Heart right ventricle (tissue), 16 donors: ENCODE measurements around the gene CREB3L4. TPM values are rescaled to one million over a fixed set of nuclear protein-coding genes. Genes with fewer than 3 reads are reported as not detected.
A peak's percentile ranks its signal among the peaks of the same experiment; 100 is the strongest.

ENCODE experiments used
- ATAC-seq, 8 donors: fragments of 200-7000 bp; cut with Tn5 transposase; one replicate each; pipeline ENCODE4 v1.9.1; 2020; ENCODE audit warnings: mild to moderate bottlenecking in 8 of 8, moderate library complexity in 8 of 8, moderate number of reproducible peaks in 1 of 8
- DNase-seq, 2 donors: peaks; one replicate each; pipeline ENCODE4 v3.0.0-alpha.2; 2020
- H3K27ac ChIP-seq, 10 donors: fragments of 200-600 bp; sonication (generic) in 2 of 10; one replicate each; pipeline versions ENCODE4 v1.5.0 to v1.8.0; 2020 to 2022; ENCODE audit warnings: mild to moderate bottlenecking in 3 of 10
- H3K27me3 ChIP-seq, 7 donors: fragments of 200-600 bp; one replicate each; pipeline ENCODE4 v1.8.0; 2021 to 2022; ENCODE audit warnings: mild to moderate bottlenecking in 2 of 7
- H3K36me3 ChIP-seq, 9 donors: fragments of 200-600 bp; sonication (generic) in 1 of 9; one replicate each; pipeline versions ENCODE4 v1.5.0 to v1.8.0; 2020 to 2022; ENCODE audit warnings: mild to moderate bottlenecking in 2 of 9
- H3K4me1 ChIP-seq, 9 donors: fragments of 200-600 bp; sonication (generic) in 1 of 9; one replicate each; pipeline versions ENCODE4 v1.5.0 to v1.8.0; 2020 to 2022; ENCODE audit warnings: mild to moderate bottlenecking in 4 of 9
- H3K4me3 ChIP-seq, 10 donors: fragments of 200-600 bp; sonication (generic) in 2 of 10; one replicate each; pipeline versions ENCODE4 v1.5.0 to v1.8.0; 2020 to 2022; ENCODE audit warnings: mild to moderate bottlenecking in 7 of 10, moderate library complexity in 2 of 10
- H3K9me3 ChIP-seq, 11 donors: fragments of 200-600 bp in 10 of 11; sonication (generic) in 2 of 11; one replicate each; pipeline versions ENCODE4 v1.5.0 to v1.8.0; 2013 to 2022; ENCODE audit warnings: mild to moderate bottlenecking in 2 of 11, control low read depth in 1 of 11, moderate library complexity in 1 of 11
- CTCF ChIP-seq, 9 donors: fragments of 200-600 bp; sonication (generic) in 2 of 9; IDR thresholded peaks; one replicate each; pipeline versions ENCODE4 v1.5.0 to v1.8.0; 2021 to 2022; ENCODE audit warnings: antibody characterized with exemption in 9 of 9, mild to moderate bottlenecking in 5 of 9, moderate library complexity in 1 of 9
- WGBS, 2 donors: extraction: QIAGEN DNeasy Blood & Tissue Kit; methylation state at CpG; one replicate each; pipeline ENCODE4 v1.1.7; 2013; ENCODE audit warnings: inconsistent platforms in 1 of 2; 5-methylcytosine and 5-hydroxymethylcytosine counted together
- intact Hi-C, 10 donors: fragments of 100-400 bp; cut with DNase I; formaldehyde crosslinking; loops; one replicate each; pipeline versions ENCODE4 v1.11.1 to v1.14.2; 2022
- polyA plus RNA-seq, 2 donors: library from polyadenylated mRNA; stranded (reverse); fragments of 200-250 nt; gene quantifications; one replicate each; pipeline ENCODE4 v1.2.3, GENCODE V29; 2013
- total RNA-seq, 10 donors: library from RNA; stranded (reverse); fragmentation: NEBNext Ultra II Directional in 3 of 10; extraction: Animal tissue kit (Norgen Biotek cat#: 25700) in 3 of 10; gene quantifications; one replicate each; pipeline versions ENCODE4 v1.2.1 to v1.2.4, GENCODE V29; 2021 to 2023
- donor health status: Arrhythmogenic right ventricular cardiomyopathy.
- donor health status: ischemic (EF 13 %, LVEDD 7.1; RV severe dilation, severe dysfunction).
- donor health status: healthy with polysubstance abuse.
- donor health status: DM: no; HTN: yes; CAD: no.
- donor health status: DM: no; HTN: no; CAD: no.
- donor health status: ischemic (EF 25% LVEDD 6.9; RV normal size, moderate dysfunction).
- donor health status: ischemic (EF 25% LVEDD 5.7; RV mildly dilated, moderate dysfunction).
- donor health status: healthy.
- donor health status: DM: yes; HTN: yes; CAD: no.
- donor health status: Ischemic cardiomyopathy.
- donor health status: ischemic (EF 35%, LVEDD 5.7; RV mildly dilated, moderate dysfunction).
- donor health status: nonischemic (EF 11% LVEDD 7.7; RV severe dilation, severe dysfunction).
- donor health status: DM: yes; HTN: yes; CAD: no.
- donor health status: PGD.
- donor health status: ischemic (EF 29% LVEDD 5.4; RV normal size, mild dysfunction).
- donor health status: nonischemic (EF 23%, LVEDD 6.1; RV moderate dilation, normal function).

CREB3L4 gene
- total and polyA plus RNA-seq, 12 donors, result 2.9 to 8.5 (median 4.6) TPM

- intact Hi-C loops, result loop anchor here in 1 of 10 donors (5.0 kb wide), 1 partner anchor 171 kb away; no protein-coding TSS in a partner anchor
- Histone ChIP-seq H3K4me3 (peak overlapping the region; percentile 24 to 91 (median 67)), H3K4me1 (peaks cover 15 to 47% (median 31%) of the 10 kb centered on the region in 9 donors), H3K9me3 (no peaks in the 10 kb centered on the region), H3K27ac (peak overlapping the region; percentile 80 to 97 (median 94)), H3K27me3 (no peaks in the 10 kb centered on the region), H3K36me3 (peaks cover 0 to 6% (median 0%) of the 10 kb centered on the region in 9 donors)
- peak in 1 of 9 donors; percentile 2 for TF ChIP-seq CTCF (IDR thresholded peaks at IDR 0.05)
- DNase-seq (no peak), ATAC-seq (no peak)
- 1 to 2% methylated on average over 8 of the region's 8 CpGs for WGBS, 2 donors
These were observed 280 bp downstream of the CREB3L4 start for GRCh38 chr1:153968000-153968363.

- Histone ChIP-seq H3K9me3 (no peaks in the 10 kb centered on the region), H3K4me1 (peaks cover 15 to 47% (median 31%) of the 10 kb centered on the region in 9 donors), H3K27ac (peak overlapping the region in 5 of 10 donors; percentile 92 to 97 (median 94)), H3K36me3 (peaks cover 0 to 9% (median 4%) of the 10 kb centered on the region in 9 donors), H3K4me3 (peak overlapping the region in 9 of 10 donors; percentile 48 to 91 (median 69)), H3K27me3 (no peaks in the 10 kb centered on the region)
- no peak for TF ChIP-seq CTCF (IDR thresholded peaks at IDR 0.05)
- 8 to 10% methylated on average over 12 to 13 of the region's 13 CpGs for WGBS, 2 donors
- ATAC-seq (no peak), DNase-seq (no peak)
- intact Hi-C loops, result loop anchor here in 1 of 10 donors (5.0 kb wide), 1 partner anchor 171 kb away; no protein-coding TSS in a partner anchor
These were observed 706 bp downstream of the CREB3L4 start for GRCh38 chr1:153968408-153968807.

GRCh38 chr1:153968972-153969371 lies 1.3 kb downstream of the CREB3L4 start:
- DNase-seq, result no peak
- Histone ChIP-seq H3K27me3 (no peaks in the 10 kb centered on the region), H3K27ac (peak overlapping the region in 2 of 10 donors; percentile 38 to 97), H3K9me3 (no peaks in the 10 kb centered on the region), H3K4me1 (peaks cover 15 to 45% (median 29%) of the 10 kb centered on the region in 9 donors), H3K4me3 (no peak overlapping the region), H3K36me3 (peaks cover 0 to 15% (median 10%) of the 10 kb centered on the region in 9 donors)
- intact Hi-C loops, result loop anchor here in 1 of 10 donors (5.0 kb wide), 1 partner anchor 172 kb away; no protein-coding TSS in a partner anchor
- 89 to 96% methylated on average over 2 of the region's 2 CpGs for WGBS, 2 donors
- ATAC-seq, result no peak
- no peak for TF ChIP-seq CTCF (IDR thresholded peaks at IDR 0.05)

GRCh38 chr1:153970346-153970745 lies 2.6 kb downstream of the CREB3L4 start:
- Histone ChIP-seq H3K27me3 (no peaks in the 10 kb centered on the region), H3K9me3 (no peaks in the 10 kb centered on the region), H3K36me3 (peaks cover 0 to 28% (median 21%) of the 10 kb centered on the region in 9 donors), H3K27ac (no peak overlapping the region), H3K4me1 (peaks cover 11 to 43% (median 21%) of the 10 kb centered on the region in 9 donors), H3K4me3 (no peak overlapping the region)
- intact Hi-C loops, result no loop called here
- 91 to 100% methylated on average over 2 of the region's 2 CpGs for WGBS, 2 donors
- DNase-seq (no peak), ATAC-seq (no peak)
- no peak for TF ChIP-seq CTCF (IDR thresholded peaks at IDR 0.05)
